Neural cell (in vitro differentiated cells): Measurements from ENCODE around the gene SH3RF3. TPM values are rescaled to one million over a fixed set of nuclear protein-coding genes. Genes with fewer than 3 reads are reported as not detected.

ENCODE experiments used
- H2AFZ ChIP-seq: fragments of 200-600, 300-800 bp; sonication (generic), shearing (Covaris generic); 2 replicates; pipeline ENCODE4 v1.6.0; 2014; ENCODE audit warnings: low read depth, mild to moderate bottlenecking, antibody characterized with exemption, low read length, moderate library complexity
- H3F3A ChIP-seq: fragments of 200-600 bp; shearing (Covaris generic); 2 replicates; pipeline ENCODE4 v1.6.1; 2016; ENCODE audit warnings: mild to moderate bottlenecking, moderate library complexity, mixed read lengths, antibody characterized with exemption, low read length; ENCODE audit not compliant: insufficient read depth, poor library complexity, severe bottlenecking
- H3K27ac ChIP-seq: fragments of 200-600, 300-800 bp; sonication (generic), shearing (Covaris generic); 2 replicates; pipeline ENCODE4 v1.5.1; 2014; ENCODE audit warnings: mild to moderate bottlenecking, low read length, moderate library complexity
- H3K27me3 ChIP-seq: fragments of 300-800, 200-600 bp; sonication (generic), shearing (Covaris generic); 2 replicates; pipeline ENCODE4 v1.6.0; 2014; ENCODE audit warnings: mild to moderate bottlenecking, low read depth, low read length, moderate library complexity; ENCODE audit not compliant: insufficient read depth
- H3K36me3 ChIP-seq: fragments of 300-800, 200-600 bp; sonication (generic), shearing (Covaris generic); 2 replicates; pipeline ENCODE4 v1.5.1; 2014; ENCODE audit warnings: mild to moderate bottlenecking, antibody characterized with exemption, low read length, moderate library complexity; ENCODE audit not compliant: insufficient read depth
- H3K4me2 ChIP-seq: fragments of 300-800, 200-600 bp; sonication (generic), shearing (Covaris generic); 2 replicates; pipeline ENCODE4 v1.6.0; 2014; ENCODE audit warnings: mild to moderate bottlenecking, low read length
- H3K4me3 ChIP-seq: fragments of 300-800, 200-600 bp; sonication (generic), shearing (Covaris generic); 2 replicates; pipeline ENCODE4 v1.5.1; 2014; ENCODE audit warnings: mild to moderate bottlenecking, low read length, moderate library complexity
- H3K79me2 ChIP-seq: fragments of 200-600 bp; shearing (Covaris generic); replicated peaks from 2 replicates; pipeline ENCODE4 v1.6.0; 2014; ENCODE audit warnings: mild to moderate bottlenecking, low read length, moderate library complexity; ENCODE audit not compliant: insufficient read depth
- H3K9ac ChIP-seq: fragments of 300-800, 200-600 bp; sonication (generic), shearing (Covaris generic); 2 replicates; pipeline ENCODE4 v1.6.1; 2016; ENCODE audit warnings: mild to moderate bottlenecking, low read length, mixed read lengths
- H3K9me2 ChIP-seq: fragments of 200-600 bp; shearing (Covaris generic); 2 replicates; pipeline ENCODE4 v1.6.1; 2016; ENCODE audit warnings: mild to moderate bottlenecking, low read length, mixed read lengths; ENCODE audit not compliant: insufficient read depth
- H3K9me3 ChIP-seq: fragments of 200-600, 300-800 bp; sonication (generic), shearing (Covaris generic); 2 replicates; pipeline ENCODE4 v1.6.1; 2016; ENCODE audit warnings: mild to moderate bottlenecking, mixed run types, low read length, moderate library complexity, mixed read lengths
- H4K20me1 ChIP-seq: fragments of 200-600 bp; shearing (Covaris generic); 2 replicates; pipeline ENCODE4 v1.6.1; 2016; ENCODE audit warnings: mild to moderate bottlenecking, mixed run types; ENCODE audit not compliant: insufficient read depth
- CTCF ChIP-seq: fragments of 450-650 bp; IDR thresholded peaks from 2 replicates; pipeline ENCODE4 v1.5.1; 2014; ENCODE audit warnings: antibody characterized with exemption, mild to moderate bottlenecking, moderate library complexity; ENCODE audit not compliant: poor library complexity, severe bottlenecking
- EP300 ChIP-seq: fragments of 450-650 bp; conservative IDR thresholded peaks from 2 replicates; pipeline ENCODE4 v1.6.1; 2014; ENCODE audit warnings: antibody characterized with exemption, mild to moderate bottlenecking, moderate library complexity; ENCODE audit not compliant: poor library complexity, severe bottlenecking
- EZH2 ChIP-seq: fragments of 200-600, 300-800 bp; shearing (Covaris generic), sonication (generic); IDR thresholded peaks from 2 replicates; pipeline ENCODE4 v1.6.1; 2014; ENCODE audit warnings: antibody characterized with exemption, low read length, borderline replicate concordance, mild to moderate bottlenecking; ENCODE audit not compliant: insufficient read depth, poor library complexity, severe bottlenecking
- MXI1 ChIP-seq: fragments of 450-650 bp; conservative IDR thresholded peaks from 2 replicates; pipeline ENCODE4 v1.6.1; 2014; ENCODE audit warnings: antibody characterized with exemption, mild to moderate bottlenecking; ENCODE audit not compliant: poor library complexity, severe bottlenecking
- POLR2AphosphoS5 ChIP-seq: IDR thresholded peaks from 2 replicates; pipeline ENCODE4 v1.6.1; 2012
- RAD21 ChIP-seq: fragments of 450-650 bp; conservative IDR thresholded peaks from 2 replicates; pipeline ENCODE4 v1.6.1; 2014; ENCODE audit warnings: antibody characterized with exemption, mild to moderate bottlenecking, moderate library complexity
- REST ChIP-seq: IDR thresholded peaks from 2 replicates; pipeline ENCODE4 v1.6.1; 2012; ENCODE audit warnings: borderline replicate concordance
- TAF1 ChIP-seq: IDR thresholded peaks from 2 replicates; pipeline ENCODE4 v1.6.1; 2012; ENCODE audit warnings: low read depth
- polyA plus RNA-seq: library from polyadenylated mRNA; depleted of rRNA; stranded (reverse); fragments of >200 nt; gene quantifications from 2 replicates; pipeline ENCODE4 v1.2.3, GENCODE V29; 2014

The SH3RF3 gene
- polyA plus RNA-seq, 1 donor from 2014 or later = 0.53 TPM

- no peaks in the 10 kb centered on the region for H3K79me2 ChIP-seq
- H2AFZ ChIP-seq = no peak overlapping the region
- no peak overlapping the region for H3K4me3 ChIP-seq
- no peak overlapping the region for H3K27ac ChIP-seq
- no peaks in the 10 kb centered on the region for H3K9me2 ChIP-seq
- no peak overlapping the region for H3K4me2 ChIP-seq
- H3K27me3 ChIP-seq = no peaks in the 10 kb centered on the region
- TF ChIP-seq CTCF = no peak
- H3K9me3 ChIP-seq = no peaks in the 10 kb centered on the region
- no peaks in the 10 kb centered on the region for H4K20me1 ChIP-seq
- no peak overlapping the region for H3K9ac ChIP-seq
- H3F3A ChIP-seq = no peaks in the 10 kb centered on the region
- H3K36me3 ChIP-seq = no peaks in the 10 kb centered on the region
These were observed 162.1 kb downstream of the SH3RF3 start for GRCh38 chr2:109290887-109291643.

- Histone ChIP-seq H3K9me3 (no peaks in the 10 kb centered on the region), H3K9ac (no peak overlapping the region), H4K20me1 (no peaks in the 10 kb centered on the region), H3K4me3 (no peak overlapping the region), H2AFZ (no peak overlapping the region), H3K79me2 (no peaks in the 10 kb centered on the region), H3F3A (no peaks in the 10 kb centered on the region), H3K27me3 (no peaks in the 10 kb centered on the region), H3K4me2 (no peak overlapping the region), H3K9me2 (no peaks in the 10 kb centered on the region), H3K27ac (no peak overlapping the region), H3K36me3 (no peaks in the 10 kb centered on the region)
- TF ChIP-seq RAD21 (no peak), REST (no peak), EP300 (no peak), POLR2AphosphoS5 (no peak), CTCF (no peak), EZH2 (no peak), MXI1 (no peak), TAF1 (no peak)
These were observed 163.4 kb downstream of the SH3RF3 start for GRCh38 chr2:109292386-109292785.
